Measurements from ENCODE around the gene HEXIM1.

The HEXIM1 gene

DNA sequence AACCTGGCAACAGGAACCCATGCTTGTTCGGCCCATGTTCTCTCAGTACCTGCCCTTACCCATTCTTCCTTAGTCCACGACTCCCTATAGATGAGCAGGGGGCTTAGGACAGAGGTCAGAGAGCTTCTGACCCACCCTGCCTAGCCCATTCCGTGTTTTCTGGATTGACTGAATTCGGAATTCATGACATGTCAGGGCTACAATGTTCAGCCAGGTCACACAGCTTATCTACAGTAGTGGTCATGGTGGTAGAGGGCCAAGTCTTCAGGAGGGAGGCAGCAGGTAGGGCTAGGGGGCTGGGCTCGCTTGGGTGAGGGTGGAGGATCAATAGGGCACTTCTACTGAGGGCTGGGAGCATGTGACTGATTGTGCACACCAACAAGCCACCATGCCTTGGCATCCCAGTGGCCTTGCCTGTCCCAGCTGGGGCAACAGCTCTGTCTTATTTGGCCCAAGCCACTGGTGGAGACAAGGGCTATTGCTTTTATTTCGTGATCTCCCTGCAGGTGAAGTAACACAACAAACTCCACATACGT, 16.5 kb downstream of the HEXIM1 start:
- TF ChIP-seq TCF12 (IDR thresholded peaks at IDR 0.05; ENCODE audit: low read depth) = no peak
- TF ChIP-seq YY1 (IDR thresholded peaks at IDR 0.05; ENCODE audit: low read depth) = no peak
- TF ChIP-seq CREB1 (IDR thresholded peaks at IDR 0.05; ENCODE audit: low read depth) = no peak
- TF ChIP-seq, protein P1, sequence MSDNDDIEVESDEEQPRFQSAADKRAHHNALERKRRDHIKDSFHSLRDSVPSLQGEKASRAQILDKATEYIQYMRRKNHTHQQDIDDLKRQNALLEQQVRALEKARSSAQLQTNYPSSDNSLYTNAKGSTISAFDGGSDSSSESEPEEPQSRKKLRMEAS (IDR thresholded peaks at IDR 0.05) = no peak
- no peak for TF ChIP-seq EGR1 (IDR thresholded peaks at IDR 0.05)
- no peak for TF ChIP-seq CEBPB (IDR thresholded peaks at IDR 0.05)
- TF ChIP-seq, protein P2, sequence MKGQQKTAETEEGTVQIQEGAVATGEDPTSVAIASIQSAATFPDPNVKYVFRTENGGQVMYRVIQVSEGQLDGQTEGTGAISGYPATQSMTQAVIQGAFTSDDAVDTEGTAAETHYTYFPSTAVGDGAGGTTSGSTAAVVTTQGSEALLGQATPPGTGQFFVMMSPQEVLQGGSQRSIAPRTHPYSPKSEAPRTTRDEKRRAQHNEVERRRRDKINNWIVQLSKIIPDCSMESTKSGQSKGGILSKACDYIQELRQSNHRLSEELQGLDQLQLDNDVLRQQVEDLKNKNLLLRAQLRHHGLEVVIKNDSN (IDR thresholded peaks at IDR 0.05) = no peak
- no peak for TF ChIP-seq TEAD4 (IDR thresholded peaks at IDR 0.05)
- TF ChIP-seq FOXM1 (IDR thresholded peaks at IDR 0.05; ENCODE audit: borderline replicate concordance, low read depth) = no peak
- no peak for TF ChIP-seq TAF1 (IDR thresholded peaks at IDR 0.05; ENCODE audit: low read depth)
- no peak for TF ChIP-seq ZBTB7A (IDR thresholded peaks at IDR 0.05; ENCODE audit: low read depth)
- no peak for TF ChIP-seq RAD21 (IDR thresholded peaks at IDR 0.05; ENCODE audit: low read depth)
- TF ChIP-seq, protein P3, sequence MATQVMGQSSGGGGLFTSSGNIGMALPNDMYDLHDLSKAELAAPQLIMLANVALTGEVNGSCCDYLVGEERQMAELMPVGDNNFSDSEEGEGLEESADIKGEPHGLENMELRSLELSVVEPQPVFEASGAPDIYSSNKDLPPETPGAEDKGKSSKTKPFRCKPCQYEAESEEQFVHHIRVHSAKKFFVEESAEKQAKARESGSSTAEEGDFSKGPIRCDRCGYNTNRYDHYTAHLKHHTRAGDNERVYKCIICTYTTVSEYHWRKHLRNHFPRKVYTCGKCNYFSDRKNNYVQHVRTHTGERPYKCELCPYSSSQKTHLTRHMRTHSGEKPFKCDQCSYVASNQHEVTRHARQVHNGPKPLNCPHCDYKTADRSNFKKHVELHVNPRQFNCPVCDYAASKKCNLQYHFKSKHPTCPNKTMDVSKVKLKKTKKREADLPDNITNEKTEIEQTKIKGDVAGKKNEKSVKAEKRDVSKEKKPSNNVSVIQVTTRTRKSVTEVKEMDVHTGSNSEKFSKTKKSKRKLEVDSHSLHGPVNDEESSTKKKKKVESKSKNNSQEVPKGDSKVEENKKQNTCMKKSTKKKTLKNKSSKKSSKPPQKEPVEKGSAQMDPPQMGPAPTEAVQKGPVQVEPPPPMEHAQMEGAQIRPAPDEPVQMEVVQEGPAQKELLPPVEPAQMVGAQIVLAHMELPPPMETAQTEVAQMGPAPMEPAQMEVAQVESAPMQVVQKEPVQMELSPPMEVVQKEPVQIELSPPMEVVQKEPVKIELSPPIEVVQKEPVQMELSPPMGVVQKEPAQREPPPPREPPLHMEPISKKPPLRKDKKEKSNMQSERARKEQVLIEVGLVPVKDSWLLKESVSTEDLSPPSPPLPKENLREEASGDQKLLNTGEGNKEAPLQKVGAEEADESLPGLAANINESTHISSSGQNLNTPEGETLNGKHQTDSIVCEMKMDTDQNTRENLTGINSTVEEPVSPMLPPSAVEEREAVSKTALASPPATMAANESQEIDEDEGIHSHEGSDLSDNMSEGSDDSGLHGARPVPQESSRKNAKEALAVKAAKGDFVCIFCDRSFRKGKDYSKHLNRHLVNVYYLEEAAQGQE (IDR thresholded peaks at IDR 0.05; ENCODE audit: low read depth) = no peak
- TF ChIP-seq NFIC (IDR thresholded peaks at IDR 0.05) = no peak
- TF ChIP-seq EP300 (IDR thresholded peaks at IDR 0.05; ENCODE audit: borderline replicate concordance) = no peak

DNA sequence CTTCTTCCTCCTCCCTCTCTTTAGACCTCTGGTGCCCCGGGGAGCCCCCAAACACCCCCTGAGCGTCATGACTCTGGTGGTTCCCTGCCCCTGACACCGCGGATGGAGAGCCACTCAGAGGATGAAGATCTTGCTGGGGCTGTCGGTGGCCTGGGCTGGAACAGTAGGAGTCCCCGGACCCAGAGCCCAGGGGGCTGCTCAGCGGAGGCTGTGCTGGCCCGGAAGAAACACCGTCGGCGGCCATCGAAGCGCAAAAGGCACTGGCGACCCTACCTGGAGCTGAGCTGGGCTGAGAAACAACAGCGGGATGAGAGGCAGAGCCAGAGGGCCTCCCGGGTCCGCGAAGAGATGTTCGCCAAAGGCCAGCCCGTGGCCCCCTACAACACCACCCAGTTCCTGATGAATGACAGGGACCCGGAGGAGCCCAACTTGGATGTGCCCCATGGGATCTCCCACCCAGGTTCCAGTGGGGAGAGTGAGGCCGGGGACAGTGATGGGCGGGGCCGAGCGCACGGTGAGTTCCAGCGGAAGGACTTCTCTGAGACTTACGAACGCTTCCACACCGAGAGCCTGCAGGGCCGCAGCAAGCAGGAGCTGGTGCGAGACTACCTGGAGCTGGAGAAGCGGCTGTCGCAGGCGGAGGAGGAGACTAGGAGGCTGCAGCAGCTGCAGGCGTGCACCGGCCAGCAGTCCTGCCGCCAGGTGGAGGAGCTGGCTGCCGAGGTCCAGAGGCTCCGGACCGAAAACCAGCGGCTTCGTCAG, 20.9 kb downstream of the HEXIM1 start:
- TF ChIP-seq, protein P3 (IDR thresholded peaks at IDR 0.05; ENCODE audit: low read depth) = no peak
- TF ChIP-seq RAD21 (IDR thresholded peaks at IDR 0.05; ENCODE audit: low read depth) = no peak
- no peak for TF ChIP-seq FOXM1 (IDR thresholded peaks at IDR 0.05; ENCODE audit: borderline replicate concordance, low read depth)
- no peak for TF ChIP-seq ZBTB7A (IDR thresholded peaks at IDR 0.05; ENCODE audit: low read depth)
- TF ChIP-seq EP300 (IDR thresholded peaks at IDR 0.05; ENCODE audit: borderline replicate concordance) = no peak
- TF ChIP-seq YY1 (IDR thresholded peaks at IDR 0.05; ENCODE audit: low read depth) = no peak
- TF ChIP-seq, protein P2 (IDR thresholded peaks at IDR 0.05) = no peak
- no peak for TF ChIP-seq TCF12 (IDR thresholded peaks at IDR 0.05; ENCODE audit: low read depth)
- no peak for TF ChIP-seq EGR1 (IDR thresholded peaks at IDR 0.05)
- no peak for TF ChIP-seq CREB1 (IDR thresholded peaks at IDR 0.05; ENCODE audit: low read depth)
- no peak for TF ChIP-seq TEAD4 (IDR thresholded peaks at IDR 0.05)
- TF ChIP-seq TAF1 (IDR thresholded peaks at IDR 0.05; ENCODE audit: low read depth) = no peak
- TF ChIP-seq, protein P1 (IDR thresholded peaks at IDR 0.05) = no peak
- TF ChIP-seq NFIC (IDR thresholded peaks at IDR 0.05) = no peak
- no peak for TF ChIP-seq CEBPB (IDR thresholded peaks at IDR 0.05)

GRCh38 chr17:45170280-45170930, 22.1 kb downstream of the HEXIM1 start:
- TF ChIP-seq TAF1 (IDR thresholded peaks at IDR 0.05; ENCODE audit: low read depth) (no peak), EGR1 (IDR thresholded peaks at IDR 0.05) (no peak), CEBPB (IDR thresholded peaks at IDR 0.05) (no peak), FOXM1 (IDR thresholded peaks at IDR 0.05; ENCODE audit: borderline replicate concordance, low read depth) (no peak), TEAD4 (IDR thresholded peaks at IDR 0.05) (no peak), CREB1 (IDR thresholded peaks at IDR 0.05; ENCODE audit: low read depth) (no peak), RAD21 (IDR thresholded peaks at IDR 0.05; ENCODE audit: low read depth) (no peak), YY1 (IDR thresholded peaks at IDR 0.05; ENCODE audit: low read depth) (no peak), EP300 (IDR thresholded peaks at IDR 0.05; ENCODE audit: borderline replicate concordance) (no peak), ZBTB7A (IDR thresholded peaks at IDR 0.05; ENCODE audit: low read depth) (no peak), NFIC (IDR thresholded peaks at IDR 0.05) (no peak), TCF12 (IDR thresholded peaks at IDR 0.05; ENCODE audit: low read depth) (no peak)
- TF ChIP-seq, protein P2 (IDR thresholded peaks at IDR 0.05) = no peak
- TF ChIP-seq, protein P1 (IDR thresholded peaks at IDR 0.05) = no peak
- TF ChIP-seq, protein P3 (IDR thresholded peaks at IDR 0.05; ENCODE audit: low read depth) = no peak

Data from Ishikawa (cell line).